CD4-positive, alpha-beta memory T cell (primary cell): ENCODE results near the gene HMX1. TPM values are rescaled to one million over a fixed set of nuclear protein-coding genes. Genes with fewer than 3 reads are reported as not detected.

Experiments
- CTCF ChIA-PET: fragments of 350-600 bp; sonication (Branson Sonifier 250); formaldehyde crosslinking; loops from one replicate; lab custom pipeline; 2021; ENCODE audit warnings: inconsistent platforms; ENCODE audit not compliant: partially characterized antibody; lab: Charles Lee
- POLR2A ChIA-PET: fragments of 350-600 bp; sonication (Branson Sonifier 250); formaldehyde crosslinking; loops from one replicate; lab custom pipeline; 2021; ENCODE audit not compliant: partially characterized antibody; lab: Charles Lee
- DNase-seq, 5 donors: peaks; one replicate each; pipeline versions ENCODE4 v3.0.0 to v3.0.0-alpha.2; 2020 to 2022; ENCODE audit warnings: mixed read lengths in 1 of 5
- H3K27ac ChIP-seq: one replicate; pipeline ENCODE4 v1.7.0; 2013; ENCODE audit warnings: low read depth, low read length
- H3K27me3 ChIP-seq: 2 replicates; pipeline ENCODE4 v1.7.0; 2013; ENCODE audit warnings: mild to moderate bottlenecking, low read length, moderate library complexity; ENCODE audit not compliant: insufficient read depth
- H3K36me3 ChIP-seq: 2 replicates; pipeline ENCODE4 v1.7.0; 2013; ENCODE audit warnings: mild to moderate bottlenecking, low read length, moderate library complexity; ENCODE audit not compliant: insufficient read depth
- H3K4me1 ChIP-seq: 2 replicates; pipeline ENCODE4 v1.7.0; 2013; ENCODE audit warnings: mild to moderate bottlenecking, low read length, moderate library complexity; ENCODE audit not compliant: insufficient read depth
- H3K4me3 ChIP-seq, 2 donors: one replicate each; pipeline ENCODE4 v1.7.0; 2013; ENCODE audit warnings: low read length in 2 of 2, mild to moderate bottlenecking in 1 of 2
- H3K9me3 ChIP-seq, 2 donors: one replicate each; pipeline ENCODE4 v1.7.0; 2013; ENCODE audit warnings: low read length in 2 of 2, control low read depth in 1 of 2; ENCODE audit not compliant: control insufficient read depth in 1 of 2
- H3K27ac Mint-ChIP-seq, 7 donors: one replicate each; pipeline ENCODE4 v1.8.0; 2020 to 2021; ENCODE audit warnings: mixed read lengths in 7 of 7, mild to moderate bottlenecking in 6 of 7, inconsistent platforms in 3 of 7, moderate library complexity in 3 of 7
- H3K27me3 Mint-ChIP-seq, 2 donors: one replicate each; pipeline ENCODE4 v1.8.0; 2020 to 2021; ENCODE audit warnings: mixed read lengths in 2 of 2
- H3K36me3 Mint-ChIP-seq, 2 donors: one replicate each; pipeline ENCODE4 v1.8.0; 2020 to 2021; ENCODE audit warnings: mixed read lengths in 2 of 2, inconsistent platforms in 1 of 2, mild to moderate bottlenecking in 1 of 2
- H3K4me1 Mint-ChIP-seq, 4 donors: one replicate each; pipeline ENCODE4 v1.8.0; 2020 to 2021; ENCODE audit warnings: mixed read lengths in 4 of 4, mild to moderate bottlenecking in 1 of 4
- H3K4me3 Mint-ChIP-seq, 8 donors: one replicate each; pipeline ENCODE4 v1.8.0; 2020 to 2021; ENCODE audit warnings: mixed read lengths in 8 of 8, mild to moderate bottlenecking in 7 of 8, moderate library complexity in 6 of 8, inconsistent platforms in 3 of 8
- H3K9me3 Mint-ChIP-seq, 8 donors: one replicate each; pipeline ENCODE4 v1.8.0; 2020 to 2021; ENCODE audit warnings: mixed read lengths in 8 of 8, mild to moderate bottlenecking in 5 of 8, inconsistent platforms in 3 of 8, moderate library complexity in 1 of 8
- intact Hi-C: fragments of 100-400 bp; cut with micrococcal nuclease; formaldehyde crosslinking; loops from one replicate; pipeline ENCODE4 v1.15.1; 2023
- polyA plus RNA-seq, 2 donors: library from polyadenylated mRNA; unstranded; fragments of 300-500 nt; fragmentation: Illumina TruSeq; gene quantifications; one replicate each; pipeline ENCODE4 v1.2.3, GENCODE V29; 2021
- total RNA-seq, 2 experiments: library from RNA; stranded (reverse); gene quantifications; one replicate each; pipeline ENCODE4 v1.2.3, GENCODE V29; 2021

Gene HMX1
- total and polyA plus RNA-seq, 4 experiments from 2014 or later = not detected

DNA sequence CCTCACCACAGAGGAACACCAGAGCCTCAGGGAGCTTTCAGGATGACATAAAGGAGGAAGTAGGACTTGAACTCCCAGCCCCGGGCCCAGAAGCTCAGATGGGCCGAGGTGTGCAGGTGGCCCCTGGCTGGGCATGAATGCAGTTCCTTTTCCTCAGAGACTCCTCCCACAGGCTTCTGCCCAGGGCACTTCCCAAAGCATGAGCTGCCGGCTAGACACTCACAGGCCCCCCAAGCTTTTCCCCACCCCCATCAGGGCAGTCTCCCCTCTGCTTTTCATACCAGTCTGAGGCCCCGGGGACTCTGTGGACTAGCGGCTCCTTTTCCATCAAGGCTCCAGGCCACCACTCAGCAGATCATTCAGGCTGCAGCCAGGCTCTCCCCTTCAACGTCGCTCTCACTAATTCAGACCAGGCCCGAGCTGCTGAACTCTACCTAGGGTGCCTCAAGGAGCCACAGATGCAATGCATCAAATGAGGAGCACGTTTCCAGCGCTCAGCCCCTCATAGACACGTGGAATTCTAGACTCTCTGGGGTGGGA is 36.9 kb downstream of the HMX1 start:
- H3K4me1 ChIP-seq = no peaks in the 10 kb centered on the region
- no peaks in the 10 kb centered on the region for H3K9me3 ChIP-seq
- DNase-seq = no peak
- Mint-ChIP-seq H3K27ac (peak overlapping the region in 1 of 7 donors; percentile 32), H3K4me1 (no peaks in the 10 kb centered on the region), H3K36me3 (no peaks in the 10 kb centered on the region), H3K9me3 (peaks cover 0 to 5% (median 0%) of the 10 kb centered on the region in 8 donors), H3K4me3 (no peak overlapping the region), H3K27me3 (peaks cover 0 to 2% of the 10 kb centered on the region in 2 donors)
- H3K36me3 ChIP-seq = no peaks in the 10 kb centered on the region
- intact Hi-C loops = no loop called here
- ChIA-PET CTCF (no interaction called here), POLR2A (no interaction called here)
- no peak overlapping the region for H3K27ac ChIP-seq
- no peaks in the 10 kb centered on the region for H3K27me3 ChIP-seq
- no peak overlapping the region for H3K4me3 ChIP-seq

GRCh38 chr4:8832113-8832915 is 39.3 kb downstream of the HMX1 start:
- no peaks in the 10 kb centered on the region for H3K36me3 ChIP-seq
- CTCF ChIA-PET = no interaction called here
- no peak for DNase-seq
- POLR2A ChIA-PET = no interaction called here
- H3K4me1 ChIP-seq = no peaks in the 10 kb centered on the region
- H3K27me3 ChIP-seq = no peaks in the 10 kb centered on the region
- intact Hi-C loops = no loop called here
- H3K27ac Mint-ChIP-seq = no peak overlapping the region
- H3K36me3 Mint-ChIP-seq = no peaks in the 10 kb centered on the region
- H3K4me1 Mint-ChIP-seq = no peaks in the 10 kb centered on the region
- H3K27ac ChIP-seq = no peak overlapping the region
- H3K9me3 Mint-ChIP-seq = peaks cover 0 to 5% (median 0%) of the 10 kb centered on the region in 8 donors
- H3K4me3 ChIP-seq = no peak overlapping the region
- H3K4me3 Mint-ChIP-seq = no peak overlapping the region
- no peaks in the 10 kb centered on the region for H3K27me3 Mint-ChIP-seq
- H3K9me3 ChIP-seq = no peaks in the 10 kb centered on the region

DNA sequence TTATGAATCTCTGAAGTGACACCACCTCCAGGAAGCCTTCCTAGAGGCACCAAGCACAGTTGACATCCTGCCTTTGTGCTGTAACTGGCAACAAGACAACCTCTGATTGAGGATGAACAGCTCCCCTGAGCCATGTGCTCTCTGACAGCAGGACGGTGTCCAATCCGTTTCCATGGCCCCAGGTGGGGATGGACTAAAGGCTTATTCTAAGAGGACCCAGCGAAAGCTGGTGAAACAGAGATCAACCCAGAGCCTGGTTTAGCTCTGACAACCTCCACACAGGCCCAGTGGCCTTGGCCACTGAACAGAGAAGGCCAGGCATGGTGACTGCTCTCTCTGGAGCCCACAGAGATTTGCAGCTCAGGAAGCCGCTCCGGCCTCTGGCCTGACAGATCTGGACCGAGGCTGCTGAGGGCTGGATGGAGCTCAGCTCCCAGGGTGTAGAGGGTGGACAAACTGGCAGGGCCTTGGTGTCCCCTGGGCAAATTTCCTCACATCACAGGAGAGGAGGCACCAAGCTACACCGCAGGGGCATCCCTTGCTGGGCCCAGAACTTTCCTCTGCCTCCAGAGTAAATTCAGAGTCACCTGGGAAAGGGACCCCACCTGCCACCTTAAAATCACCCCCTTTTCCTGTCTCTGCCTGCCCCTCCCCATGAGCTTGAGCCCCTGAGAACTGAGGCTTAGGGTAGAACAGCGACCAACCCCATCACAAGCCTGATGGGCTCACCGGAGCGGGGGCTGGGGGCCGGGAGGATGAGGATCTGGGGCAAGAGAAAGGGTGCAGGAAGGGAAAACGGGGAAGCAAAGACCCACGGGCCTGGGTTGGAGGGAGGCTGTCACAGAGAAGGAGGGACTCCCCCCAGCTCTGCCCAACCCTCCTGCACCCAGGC is 40.2 kb downstream of the HMX1 start:
- Histone ChIP-seq H3K9me3 (no peaks in the 10 kb centered on the region), H3K4me3 (no peak overlapping the region), H3K27me3 (no peaks in the 10 kb centered on the region), H3K27ac (no peak overlapping the region), H3K36me3 (no peaks in the 10 kb centered on the region), H3K4me1 (no peaks in the 10 kb centered on the region)
- no peaks in the 10 kb centered on the region for H3K4me1 Mint-ChIP-seq
- ChIA-PET POLR2A (no interaction called here), CTCF (no interaction called here)
- H3K27ac Mint-ChIP-seq = no peak overlapping the region
- H3K4me3 Mint-ChIP-seq = no peak overlapping the region
- intact Hi-C loops = no loop called here
- no peaks in the 10 kb centered on the region for H3K36me3 Mint-ChIP-seq
- H3K27me3 Mint-ChIP-seq = no peaks in the 10 kb centered on the region
- peaks cover 0 to 5% (median 0%) of the 10 kb centered on the region in 8 donors for H3K9me3 Mint-ChIP-seq
- no peak for DNase-seq

- ChIA-PET POLR2A (no interaction called here), CTCF (no interaction called here)
- no peak overlapping the region for H3K4me3 ChIP-seq
- intact Hi-C loops = no loop called here
- Mint-ChIP-seq H3K4me1 (no peaks in the 10 kb centered on the region), H3K4me3 (no peak overlapping the region), H3K36me3 (no peaks in the 10 kb centered on the region), H3K9me3 (peaks cover 0 to 5% (median 0%) of the 10 kb centered on the region in 8 donors), H3K27me3 (no peaks in the 10 kb centered on the region), H3K27ac (peak overlapping the region in 1 of 7 donors; percentile 54)
- H3K9me3 ChIP-seq = no peaks in the 10 kb centered on the region
- no peak overlapping the region for H3K27ac ChIP-seq
- no peaks in the 10 kb centered on the region for H3K4me1 ChIP-seq
- H3K36me3 ChIP-seq = no peaks in the 10 kb centered on the region
- no peaks in the 10 kb centered on the region for H3K27me3 ChIP-seq
- no peak for DNase-seq
Measured at GRCh38 chr4:8830611-8831200, 40.9 kb downstream of the HMX1 start.

DNA sequence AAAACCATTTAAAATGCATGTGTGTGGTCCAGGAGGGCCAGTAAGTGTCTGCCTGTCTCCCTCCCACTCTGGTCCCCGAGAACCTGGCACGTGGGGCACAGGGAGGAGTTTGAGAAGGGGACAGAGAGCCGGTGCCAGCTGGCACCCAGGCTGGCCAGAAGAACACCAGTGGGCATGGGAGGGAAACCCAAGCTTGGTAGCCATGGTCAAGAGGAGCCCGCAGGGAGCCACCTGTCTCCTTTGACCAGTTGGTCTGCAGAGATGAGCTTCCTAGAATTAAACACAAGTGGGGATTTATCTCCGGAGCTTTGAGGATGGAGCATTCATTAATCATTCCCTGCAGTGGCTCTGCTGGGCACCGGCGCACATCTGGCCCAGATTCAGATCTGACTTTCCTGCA is 41.6 kb downstream of the HMX1 start:
- Histone ChIP-seq H3K9me3 (no peaks in the 10 kb centered on the region), H3K4me1 (no peaks in the 10 kb centered on the region), H3K27ac (no peak overlapping the region), H3K27me3 (no peaks in the 10 kb centered on the region), H3K36me3 (no peaks in the 10 kb centered on the region), H3K4me3 (no peak overlapping the region)
- Mint-ChIP-seq H3K4me3 (no peak overlapping the region), H3K36me3 (no peaks in the 10 kb centered on the region), H3K27me3 (no peaks in the 10 kb centered on the region), H3K27ac (no peak overlapping the region), H3K9me3 (peaks cover 0 to 5% (median 0%) of the 10 kb centered on the region in 8 donors), H3K4me1 (no peaks in the 10 kb centered on the region)
- CTCF ChIA-PET = no interaction called here
- POLR2A ChIA-PET = no interaction called here
- DNase-seq = no peak
- intact Hi-C loops = no loop called here

DNA sequence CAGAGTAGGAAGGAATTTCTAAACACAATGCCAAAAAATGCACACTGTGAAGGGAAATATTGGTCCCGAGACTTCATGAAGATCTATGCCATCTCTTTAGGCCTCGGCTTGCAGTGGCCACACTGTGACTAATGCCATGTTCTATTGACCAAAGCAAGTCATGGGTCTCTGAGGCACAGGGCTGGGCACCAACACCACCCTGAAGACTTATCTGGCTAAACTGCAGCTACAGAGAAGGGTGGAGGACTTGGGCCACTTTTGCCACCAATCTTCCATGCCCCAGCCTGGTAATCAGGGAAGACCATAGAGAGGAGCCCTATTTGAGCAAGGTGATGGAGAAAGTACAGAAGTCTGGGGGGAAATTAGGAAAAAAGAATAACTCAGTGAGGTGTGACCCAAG is 42.1 kb downstream of the HMX1 start:
- Histone ChIP-seq H3K4me3 (no peak overlapping the region), H3K36me3 (no peaks in the 10 kb centered on the region), H3K27me3 (no peaks in the 10 kb centered on the region), H3K9me3 (no peaks in the 10 kb centered on the region), H3K27ac (no peak overlapping the region), H3K4me1 (no peaks in the 10 kb centered on the region)
- Mint-ChIP-seq H3K4me1 (no peaks in the 10 kb centered on the region), H3K9me3 (peaks cover 0 to 5% (median 0%) of the 10 kb centered on the region in 8 donors), H3K27ac (no peak overlapping the region), H3K27me3 (no peaks in the 10 kb centered on the region), H3K4me3 (no peak overlapping the region), H3K36me3 (no peaks in the 10 kb centered on the region)
- no peak for DNase-seq
- POLR2A ChIA-PET = no interaction called here
- CTCF ChIA-PET = no interaction called here
- intact Hi-C loops = no loop called here

DNA sequence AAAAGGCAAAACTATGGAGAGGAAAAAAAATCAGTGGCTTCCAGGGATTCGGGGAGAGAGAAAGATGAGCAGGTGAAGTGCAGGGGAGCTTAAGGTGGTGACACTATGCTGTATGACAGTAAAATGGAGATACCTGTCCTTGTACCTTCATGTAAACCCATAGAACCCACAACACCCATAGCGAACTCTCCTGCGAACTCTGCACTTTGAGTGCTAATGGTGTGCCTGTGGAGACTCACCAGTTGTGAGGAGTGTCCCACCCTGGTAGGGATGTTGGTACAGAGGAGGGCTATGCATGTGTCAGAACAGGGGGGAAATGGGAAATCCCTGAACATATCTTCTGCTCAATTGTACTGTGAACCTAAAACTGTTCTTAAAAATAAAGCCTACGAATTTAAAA is 42.8 kb downstream of the HMX1 start:
- no peaks in the 10 kb centered on the region for H3K9me3 ChIP-seq
- intact Hi-C loops = no loop called here
- H3K27ac ChIP-seq = no peak overlapping the region
- H3K27me3 ChIP-seq = no peaks in the 10 kb centered on the region
- Mint-ChIP-seq H3K27me3 (peaks cover 1 to 2% of the 10 kb centered on the region in 2 donors), H3K4me1 (no peaks in the 10 kb centered on the region), H3K9me3 (peaks cover 0 to 5% (median 0%) of the 10 kb centered on the region in 8 donors), H3K36me3 (no peaks in the 10 kb centered on the region), H3K4me3 (no peak overlapping the region), H3K27ac (no peak overlapping the region)
- H3K4me1 ChIP-seq = no peaks in the 10 kb centered on the region
- no peak for DNase-seq
- H3K36me3 ChIP-seq = no peaks in the 10 kb centered on the region
- CTCF ChIA-PET = no interaction called here
- H3K4me3 ChIP-seq = no peak overlapping the region
- POLR2A ChIA-PET = no interaction called here
